Peyer's patch (tissue), 4 donors: ENCODE data around the gene LAD1.

Experiments
- CTCF ChIP-seq, 6 experiments: fragments of 450-650 bp in 4 of 6; fragments of 200-600 bp in 2 of 6; sonication (generic) in 1 of 6; IDR thresholded peaks; one replicate each; pipeline ENCODE4 v1.5.1; 2017 to 2019; ENCODE audit warnings: antibody characterized with exemption in 6 of 6, mild to moderate bottlenecking in 3 of 6, moderate library complexity in 1 of 6
- POLR2A ChIP-seq, 2 donors: fragments of 450-650 bp; IDR thresholded peaks; one replicate each; pipeline ENCODE4 v1.5.1; 2017; ENCODE audit warnings: antibody characterized with exemption in 2 of 2, mild to moderate bottlenecking in 2 of 2, moderate library complexity in 2 of 2

GRCh38 chr1:201385299-201385891 lies 13.7 kb downstream of the LAD1 start:
- TF ChIP-seq CTCF (IDR thresholded peaks at IDR 0.05), result peak in 4 of 6 experiments; percentile 53 to 87 (median 80)
- no peak for TF ChIP-seq POLR2A (IDR thresholded peaks at IDR 0.05)
